HG02678 (cell line): Measurements from ENCODE around the gene CCDC74A.
"Not testable (repeated sequence)": the region's sequence is repeated elsewhere in the genome, so short reads cannot be mapped to it uniquely, and the experiment has no call there.

Experiments used
- ATAC-seq: cut with Tn5 transposase; IDR thresholded peaks from one replicate; pipeline ENCODE4 v1.9.1; 2021; ENCODE audit warnings: mild to moderate bottlenecking, moderate library complexity; ENCODE audit not compliant: unreplicated experiment

Gene CCDC74A

DNA sequence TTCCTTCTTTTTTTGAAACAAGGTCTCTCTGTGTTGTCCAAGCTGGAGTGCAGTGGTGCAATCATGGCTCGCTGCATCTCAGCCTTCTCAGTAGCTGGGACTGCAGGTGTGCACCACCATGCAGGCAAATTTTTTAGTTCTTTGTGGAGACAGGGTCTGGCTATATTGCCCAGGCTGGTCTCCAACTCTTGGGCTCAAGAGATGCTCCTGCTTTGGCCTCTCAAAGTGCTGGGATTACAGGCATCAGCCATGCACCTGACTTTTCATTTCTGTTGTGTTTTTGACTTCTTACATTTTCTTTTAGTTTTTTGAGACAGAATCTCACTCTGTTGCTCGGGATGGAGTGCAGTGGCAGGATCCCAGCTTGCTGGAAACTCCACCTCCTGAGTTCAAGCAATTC, 2.4 kb upstream of the CCDC74A start:
- ATAC-seq: not testable (repeated sequence)

DNA sequence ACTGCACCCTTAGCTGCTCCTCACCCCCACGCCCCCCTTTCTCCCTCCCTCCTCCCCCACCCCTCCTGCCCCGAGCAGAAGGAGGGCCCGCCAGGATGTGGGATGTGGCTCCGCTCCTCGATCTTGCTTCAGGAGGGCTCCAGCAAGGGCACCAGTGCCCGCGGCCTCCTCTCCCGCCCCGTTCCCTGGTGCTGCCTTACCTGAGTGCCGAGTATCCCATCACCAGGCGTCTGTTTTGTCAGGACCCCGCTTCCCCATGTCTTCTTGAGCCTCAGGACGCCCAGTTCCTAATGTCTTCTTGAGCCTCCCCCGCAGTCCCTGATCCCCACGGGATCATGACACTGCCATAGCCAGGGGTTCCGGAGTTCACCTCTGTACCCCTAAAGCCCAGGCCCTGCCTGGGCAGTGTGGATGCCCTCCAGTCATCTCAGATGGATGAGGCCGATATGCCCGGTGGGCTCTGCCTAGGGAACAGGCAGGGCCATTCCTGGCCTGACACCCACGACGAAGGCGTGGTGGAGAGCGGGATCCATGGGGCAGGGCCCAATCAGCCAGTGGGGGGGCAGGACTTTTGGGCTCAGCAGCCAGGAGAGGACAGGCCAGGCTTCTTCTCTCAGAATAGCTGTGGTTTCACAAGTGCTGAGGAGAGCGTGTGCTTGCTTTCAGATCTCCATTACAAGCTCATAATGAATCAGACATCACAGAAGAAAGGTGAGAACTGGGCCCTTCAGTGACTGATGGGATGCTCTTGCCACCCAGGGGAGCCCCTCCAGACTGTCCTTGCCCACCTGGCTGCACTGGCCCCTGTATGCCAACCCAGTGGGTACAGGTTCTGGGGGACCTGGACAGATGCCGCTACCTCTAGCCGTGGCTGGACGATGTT, 1.5 kb downstream of the CCDC74A start:
- peak; percentile 50 for ATAC-seq

DNA sequence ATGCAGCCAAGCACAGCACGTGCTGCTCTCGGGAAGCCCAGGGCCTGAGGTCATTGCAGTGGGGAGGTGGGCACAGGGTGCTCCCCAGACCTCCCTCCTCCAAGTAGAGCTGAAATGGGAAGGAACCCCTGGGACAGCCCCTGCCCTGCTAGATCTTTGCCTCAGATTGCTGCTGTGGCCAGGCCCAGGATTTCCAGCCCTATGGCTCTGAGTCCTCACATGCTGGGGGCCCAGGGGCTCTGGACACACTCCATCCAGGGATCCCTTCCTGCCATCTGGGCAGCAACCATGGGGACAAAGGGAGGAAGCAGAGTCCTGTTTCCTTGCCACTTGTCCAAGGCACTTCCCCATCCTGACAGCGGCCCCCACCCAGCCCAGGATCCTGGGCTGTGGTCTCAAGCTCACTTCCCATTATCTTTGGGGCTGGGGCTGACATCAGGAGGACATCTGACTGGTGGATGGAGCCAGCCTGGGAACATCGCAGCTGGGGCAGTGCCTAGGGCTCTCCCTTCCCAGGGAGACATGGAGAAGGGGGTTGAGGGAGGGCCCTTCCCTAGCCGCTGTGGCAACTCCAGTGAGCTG, 2.3 kb downstream of the CCDC74A start:
- not testable (repeated sequence) for ATAC-seq

DNA sequence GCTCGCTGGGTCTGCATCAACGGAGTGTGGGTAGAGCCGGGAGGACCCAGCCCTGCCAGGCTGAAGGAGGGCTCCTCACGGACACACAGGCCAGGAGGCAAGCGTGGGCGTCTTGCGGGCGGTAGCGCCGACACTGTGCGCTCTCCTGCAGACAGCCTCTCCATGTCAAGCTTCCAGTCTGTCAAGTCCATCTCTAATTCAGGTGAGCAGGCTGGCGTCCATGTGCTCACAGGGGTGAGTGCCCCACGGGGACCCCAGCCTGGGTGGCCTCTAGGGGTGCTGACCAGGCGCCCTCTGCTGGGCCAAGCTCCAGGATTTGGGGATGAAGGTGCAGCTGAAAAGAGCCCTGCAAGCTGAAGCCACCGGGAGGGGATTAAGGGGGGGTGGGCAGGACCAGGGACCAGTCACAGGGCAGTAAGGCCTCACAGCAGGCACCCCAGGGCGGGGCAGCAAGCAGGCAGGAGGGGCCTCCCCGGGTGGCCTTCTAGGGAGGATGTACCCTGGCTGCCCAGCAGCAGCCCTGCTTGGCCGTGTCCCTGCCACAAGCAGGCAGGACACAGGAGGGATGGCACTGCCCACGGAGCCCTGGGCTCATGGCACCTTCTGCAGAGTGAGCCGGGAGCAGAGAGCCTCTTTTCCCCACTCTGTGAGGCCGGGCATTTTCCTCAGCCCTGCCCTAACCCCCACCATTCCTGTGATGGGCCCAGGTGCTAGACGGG, 3.1 kb downstream of the CCDC74A start:
- ATAC-seq: not testable (repeated sequence)

DNA sequence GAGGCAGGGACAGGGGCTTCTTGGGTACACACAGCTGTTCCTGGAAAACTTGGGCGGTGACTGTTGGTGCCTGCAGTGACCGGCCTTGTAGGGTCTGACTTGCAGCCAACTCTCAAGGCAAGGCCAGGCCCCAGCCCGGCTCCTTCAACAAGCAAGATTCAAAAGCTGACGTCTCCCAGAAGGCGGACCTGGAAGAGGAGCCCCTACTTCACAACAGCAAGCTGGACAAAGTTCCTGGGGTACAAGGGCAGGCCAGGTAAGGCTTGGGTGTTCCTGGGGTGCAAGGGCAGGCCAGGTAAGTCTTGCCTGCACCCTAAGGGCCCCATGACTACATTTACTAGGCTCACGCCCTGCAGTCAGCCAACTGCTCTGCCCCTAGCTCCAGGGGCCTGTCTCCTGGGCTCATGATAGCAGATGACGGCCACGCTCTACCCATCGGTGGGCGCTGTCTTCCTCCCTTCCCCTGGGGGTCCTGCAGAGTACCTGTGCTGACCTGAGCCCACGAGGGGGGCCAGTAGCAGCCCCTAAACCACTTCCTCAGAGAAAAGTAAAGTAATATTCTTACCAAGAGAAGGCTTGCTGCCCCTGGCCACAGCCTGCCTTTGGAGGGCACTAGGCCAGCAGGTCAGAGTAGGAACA, 4.0 kb downstream of the CCDC74A start:
- ATAC-seq: not testable (repeated sequence)

DNA sequence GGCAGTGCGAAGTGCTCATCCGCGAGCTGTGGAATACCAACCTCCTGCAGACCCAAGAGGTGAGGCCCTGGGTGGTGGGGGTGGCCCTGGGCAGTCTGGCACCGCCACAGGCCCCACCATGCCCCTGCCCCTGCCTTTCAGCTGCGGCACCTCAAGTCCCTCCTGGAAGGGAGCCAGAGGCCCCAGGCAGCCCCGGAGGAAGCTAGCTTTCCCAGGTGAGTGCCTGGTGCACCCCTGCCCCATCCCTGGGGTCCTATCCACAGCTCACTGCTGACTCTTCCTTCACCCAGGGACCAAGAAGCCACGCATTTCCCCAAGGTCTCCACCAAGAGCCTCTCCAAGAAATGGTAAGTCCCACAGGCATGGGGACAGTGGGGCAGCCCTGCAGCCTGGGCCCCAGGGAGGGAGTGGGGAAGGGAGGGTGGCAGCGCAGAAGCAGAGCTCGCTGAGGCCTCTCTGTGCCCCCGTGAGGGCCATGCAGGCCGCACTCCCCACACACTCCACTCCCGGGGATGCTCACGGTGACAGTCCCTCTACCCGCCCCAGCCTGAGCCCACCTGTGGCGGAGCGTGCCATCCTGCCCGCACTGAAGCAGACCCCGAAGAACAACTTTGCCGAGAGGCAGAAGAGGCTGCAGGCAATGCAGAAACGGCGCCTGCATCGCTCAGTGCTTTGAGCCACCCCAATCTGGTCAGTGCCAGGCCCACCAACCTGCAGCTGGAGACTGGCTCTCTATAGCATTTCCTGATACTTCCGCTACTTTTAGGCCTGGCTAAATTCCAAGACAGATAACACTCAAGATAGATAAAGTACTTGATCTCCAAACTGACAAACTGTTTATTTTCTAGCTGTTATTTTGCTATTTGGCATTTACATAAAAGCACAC, 5.3 kb downstream of the CCDC74A start:
- not testable (repeated sequence) for ATAC-seq

DNA sequence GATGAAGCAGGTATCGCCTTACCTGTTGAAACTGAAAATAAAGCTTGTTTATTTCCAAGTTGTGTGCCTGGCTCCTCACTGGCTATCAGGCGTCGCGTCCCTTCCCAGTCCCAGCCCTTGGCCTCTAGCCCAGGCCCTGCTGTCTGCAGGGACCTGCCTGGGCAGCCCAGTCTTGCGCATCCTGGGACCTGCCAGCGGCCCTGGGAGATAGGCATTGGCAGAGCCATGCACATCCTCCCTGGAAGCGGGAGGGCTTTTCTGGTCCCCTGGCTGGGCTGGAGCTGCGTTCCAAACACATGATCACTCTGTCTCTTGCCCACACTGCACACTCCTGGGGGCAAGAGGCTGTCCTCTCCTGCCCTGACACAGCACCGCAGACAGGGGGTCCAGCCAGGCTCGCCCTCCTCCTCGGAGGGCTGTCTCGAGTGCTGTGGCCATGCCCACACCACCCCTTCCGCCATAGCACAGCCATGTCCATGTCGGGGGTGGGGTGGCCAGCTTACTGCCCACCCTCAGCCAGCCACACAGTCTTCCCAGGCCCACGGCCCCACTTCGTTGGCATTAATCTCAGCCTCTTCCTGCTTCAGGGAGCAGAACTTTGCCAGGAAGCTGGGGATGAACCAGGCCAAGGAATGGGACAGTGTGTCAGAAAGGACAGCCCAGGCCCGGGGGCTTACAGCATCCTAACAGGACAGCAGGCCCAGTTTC, 6.1 kb downstream of the CCDC74A start:
- not testable (repeated sequence) for ATAC-seq

DNA sequence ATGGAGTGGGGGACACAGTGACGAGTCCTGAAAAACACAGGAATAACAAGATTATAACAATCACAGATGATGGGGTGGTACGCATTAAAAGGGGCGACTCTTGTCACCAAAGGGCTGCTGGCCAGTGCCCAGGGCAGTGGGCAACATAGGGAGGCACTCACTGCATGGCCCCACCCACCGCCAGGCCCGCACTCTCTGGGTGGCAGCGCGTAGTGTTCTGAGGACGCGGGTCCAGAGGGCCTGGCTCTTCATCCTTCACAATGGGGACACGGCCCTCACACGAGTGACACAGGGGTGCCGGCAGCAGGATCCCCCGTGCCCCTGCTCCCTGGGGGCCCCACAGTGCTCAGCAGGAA, 6.6 kb downstream of the CCDC74A start:
- ATAC-seq: not testable (repeated sequence)

DNA sequence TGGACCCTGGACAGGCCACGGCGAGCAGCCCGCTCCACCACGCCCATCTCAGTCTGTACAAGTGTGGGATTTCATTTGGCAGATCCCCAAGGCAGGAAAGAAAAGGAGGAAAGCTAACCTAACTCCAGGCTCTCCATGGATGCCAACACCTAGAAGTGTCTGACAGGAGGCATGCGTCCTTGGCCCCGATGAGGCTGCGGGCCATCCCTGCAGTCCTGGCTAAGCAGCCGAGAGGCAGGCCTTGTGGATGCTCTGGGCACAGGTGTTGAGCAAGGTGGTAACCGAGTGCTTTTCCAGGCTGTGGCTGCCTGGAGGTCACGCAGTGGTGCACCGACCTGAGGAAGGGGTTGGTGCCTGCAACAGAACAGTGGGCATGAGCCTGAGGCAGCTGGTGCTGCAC, 7.3 kb downstream of the CCDC74A start:
- ATAC-seq: not testable (repeated sequence)

DNA sequence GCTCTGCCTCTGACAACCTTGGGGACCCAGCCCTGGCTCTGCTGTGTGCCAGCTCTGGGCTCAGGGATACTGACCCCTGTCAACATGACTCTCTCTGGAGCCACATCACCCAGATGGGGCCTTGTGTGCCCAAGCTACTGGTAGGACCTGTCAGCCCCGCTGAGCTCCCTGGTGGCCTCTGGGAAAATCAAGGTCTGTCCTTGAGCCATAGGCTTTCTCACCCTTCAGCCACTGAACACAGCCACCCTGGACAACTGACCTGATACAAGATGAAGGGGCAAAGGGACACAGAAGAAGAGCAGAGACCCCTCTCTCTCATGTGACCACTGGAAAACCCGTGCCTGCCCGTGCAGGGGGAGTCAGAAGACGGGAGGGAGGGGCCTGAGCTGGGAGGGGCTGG, 7.8 kb downstream of the CCDC74A start:
- ATAC-seq: no peak

DNA sequence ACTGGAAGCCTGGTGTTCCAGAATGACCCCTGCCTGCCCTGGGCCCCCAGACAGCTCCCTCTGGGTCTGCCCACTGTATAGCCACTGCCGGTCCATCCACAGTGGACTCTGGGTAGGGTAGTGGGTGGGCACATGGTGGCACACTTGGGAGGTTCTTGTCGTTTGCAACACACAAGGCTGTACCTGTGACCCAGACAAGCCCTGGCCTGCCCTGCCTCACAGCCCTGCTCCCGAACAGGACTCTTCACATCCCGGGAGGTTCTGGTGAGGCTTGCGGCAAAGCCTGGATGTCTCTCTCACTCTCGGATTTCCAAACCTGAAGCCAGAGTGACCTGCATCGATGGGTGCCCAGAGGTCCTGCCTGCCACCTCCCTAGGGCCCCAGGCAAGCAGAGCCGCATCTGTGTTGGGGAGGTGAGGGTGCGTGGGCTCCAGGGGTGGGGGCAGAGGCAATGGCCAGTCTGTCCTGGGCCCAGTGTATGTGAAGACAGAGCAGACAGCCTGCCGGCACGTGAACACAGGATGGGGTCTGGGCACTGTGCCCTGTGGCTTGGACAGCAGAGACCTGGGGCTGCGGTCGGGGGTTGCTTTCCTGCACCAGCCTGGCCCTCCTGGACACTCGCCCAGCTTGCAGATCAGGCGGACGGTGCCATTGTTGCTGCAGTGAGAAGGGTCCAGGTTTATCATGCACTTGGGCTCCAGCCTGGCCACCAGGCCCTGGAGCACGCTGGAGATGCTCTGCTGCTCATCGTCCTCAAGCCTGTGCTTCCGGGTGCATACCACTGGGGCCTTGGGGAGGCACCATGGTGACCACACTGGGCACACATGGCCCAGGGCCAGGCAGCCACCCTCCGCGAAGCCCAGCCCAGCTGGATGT, 8.5 kb downstream of the CCDC74A start:
- not testable (repeated sequence) for ATAC-seq

DNA sequence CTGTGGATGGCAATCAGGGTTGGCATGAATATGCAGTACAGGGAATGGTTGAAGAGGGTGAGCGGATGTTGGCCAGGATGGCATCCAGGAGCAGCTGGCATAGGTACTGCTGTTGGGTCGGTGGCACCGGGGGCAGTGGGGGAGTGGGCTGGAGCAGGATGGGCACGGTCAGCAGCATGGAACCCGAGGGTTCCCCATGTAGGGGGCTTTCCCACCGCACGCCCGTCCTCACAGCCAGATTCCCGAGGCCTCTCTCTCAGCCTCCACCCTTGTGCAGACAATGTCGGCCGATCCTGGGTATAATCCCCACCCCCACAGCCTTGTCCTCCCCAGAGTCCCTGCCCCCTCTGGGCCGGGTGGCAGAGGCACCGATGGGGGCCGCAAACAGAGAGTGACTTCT, 9.2 kb downstream of the CCDC74A start:
- not testable (repeated sequence) for ATAC-seq

DNA sequence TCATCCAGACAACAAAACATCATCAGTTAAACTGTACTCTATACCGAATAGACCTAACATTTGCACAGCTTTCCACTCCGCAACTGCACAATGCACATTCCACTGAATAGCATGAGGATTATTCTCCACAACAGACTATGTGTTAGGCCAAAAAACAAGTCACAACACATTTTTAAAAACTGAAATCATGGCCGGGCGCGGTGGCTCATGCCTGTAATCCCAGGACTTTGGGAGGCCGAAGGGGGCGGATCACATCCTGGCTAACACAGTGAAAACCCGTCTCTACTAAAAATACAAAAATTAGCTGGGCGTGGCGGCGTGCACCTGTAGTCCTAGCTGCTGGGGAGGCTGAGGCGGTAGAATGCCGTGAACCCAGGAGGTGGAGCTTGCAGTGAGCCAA, 11.2 kb downstream of the CCDC74A start:
- ATAC-seq: not testable (repeated sequence)

DNA sequence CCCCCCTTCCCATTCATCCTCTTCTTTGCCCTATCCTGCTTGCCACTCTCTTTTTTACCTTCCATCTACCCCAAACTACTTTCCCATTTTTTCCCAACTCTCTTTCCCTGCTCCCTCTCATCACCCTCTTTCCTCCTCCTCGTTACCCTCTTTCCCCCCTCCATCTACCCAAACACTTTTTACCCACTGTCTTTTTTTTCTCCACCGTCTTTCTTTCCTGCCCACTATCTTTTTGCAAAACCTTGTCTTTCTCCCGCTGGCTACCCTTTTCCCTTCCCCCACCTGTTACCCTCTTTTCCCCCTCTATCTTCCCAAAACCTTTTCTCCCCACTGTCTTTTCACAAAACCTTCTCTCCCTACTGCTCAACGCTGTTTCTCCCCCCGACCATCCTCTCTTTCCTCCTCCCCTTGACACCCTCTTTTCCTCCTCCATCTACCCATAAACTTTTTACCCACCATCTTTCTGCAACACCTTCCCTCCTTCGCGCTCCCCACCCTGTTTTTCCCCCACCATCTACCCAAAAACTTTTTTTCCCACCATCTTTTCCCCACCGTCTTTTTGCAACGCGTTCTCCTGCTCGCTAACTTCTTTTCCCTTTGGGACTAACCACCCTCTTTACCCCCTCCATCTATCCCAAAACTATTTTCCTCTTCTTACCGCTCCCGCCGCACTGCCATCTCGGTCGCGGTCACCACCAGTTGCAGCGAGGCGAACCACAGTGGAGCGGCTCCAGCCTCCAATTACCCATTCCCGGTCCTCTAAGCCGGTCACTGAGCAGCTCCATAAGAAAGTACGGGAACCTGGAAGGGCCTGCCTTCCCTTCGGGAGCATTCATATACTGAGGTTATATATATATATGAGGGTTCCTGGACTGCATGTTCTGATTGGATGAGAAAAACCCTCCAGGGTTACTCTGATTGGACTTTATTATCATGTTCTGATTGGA, 15.0 kb downstream of the CCDC74A start:
- no peak for ATAC-seq

DNA sequence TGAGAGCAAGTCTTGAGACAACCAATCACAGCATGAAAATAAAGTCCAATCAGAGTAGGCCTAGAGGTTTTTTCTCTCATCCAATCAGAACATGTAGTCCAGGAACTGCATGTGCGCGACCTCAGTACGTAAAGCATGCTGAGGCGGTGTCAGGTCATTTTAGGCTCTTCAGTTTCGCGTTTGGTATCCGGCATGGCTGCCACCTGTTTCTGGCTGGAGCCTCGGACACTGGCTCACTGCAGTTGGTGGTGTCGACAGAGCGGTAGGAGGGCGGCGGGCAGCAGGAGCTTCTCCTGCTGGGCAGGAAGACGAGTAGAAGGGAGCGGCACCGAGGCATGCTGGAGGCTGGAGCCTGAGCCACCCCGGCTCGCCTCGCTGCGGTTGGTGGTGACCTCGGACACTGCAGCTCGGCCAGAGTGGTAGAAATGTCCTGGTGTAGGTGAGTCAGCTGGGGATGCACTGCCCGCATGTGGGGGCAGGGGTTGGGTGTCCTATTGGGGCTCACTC, 15.8 kb downstream of the CCDC74A start:
- no peak for ATAC-seq

DNA sequence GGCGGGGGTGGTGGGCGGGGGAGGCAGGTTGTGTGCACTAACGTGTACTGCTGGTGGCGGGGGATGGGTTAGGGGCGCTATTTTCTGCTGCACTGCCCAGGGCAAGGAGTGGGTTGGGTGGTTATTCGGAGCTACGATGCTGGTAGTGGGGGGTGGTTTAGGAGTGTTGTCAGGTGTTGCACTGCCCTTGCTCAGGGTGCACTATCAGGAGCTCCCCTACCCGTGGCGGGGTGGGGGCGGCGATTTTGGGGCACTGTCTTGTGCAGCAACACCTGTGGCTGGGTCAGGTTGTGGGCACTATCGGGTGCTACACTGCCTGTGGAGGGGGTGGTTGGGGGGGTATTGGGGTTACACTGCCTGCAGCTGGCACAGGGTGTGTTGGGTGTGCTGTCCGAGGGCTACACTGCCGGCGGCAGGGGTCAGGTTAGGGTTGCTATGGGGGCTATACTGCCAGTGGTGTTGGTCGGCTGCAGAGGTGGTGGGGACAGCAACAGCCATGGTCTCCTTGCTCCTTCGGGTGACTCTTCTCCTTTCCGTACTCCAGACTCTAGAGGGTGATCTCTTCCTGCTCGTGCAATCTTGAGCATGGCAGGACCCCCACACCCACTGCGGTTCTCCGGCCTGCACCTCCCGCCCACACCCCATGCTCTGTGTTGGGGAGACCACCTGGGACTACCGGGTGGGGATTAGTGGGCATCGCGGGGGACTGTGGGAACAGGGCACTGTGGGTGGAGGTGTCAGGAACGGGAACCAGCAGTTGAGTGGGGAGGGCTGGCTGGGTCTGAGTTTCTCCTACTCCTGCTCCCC, 16.5 kb downstream of the CCDC74A start:
- not testable (repeated sequence) for ATAC-seq

DNA sequence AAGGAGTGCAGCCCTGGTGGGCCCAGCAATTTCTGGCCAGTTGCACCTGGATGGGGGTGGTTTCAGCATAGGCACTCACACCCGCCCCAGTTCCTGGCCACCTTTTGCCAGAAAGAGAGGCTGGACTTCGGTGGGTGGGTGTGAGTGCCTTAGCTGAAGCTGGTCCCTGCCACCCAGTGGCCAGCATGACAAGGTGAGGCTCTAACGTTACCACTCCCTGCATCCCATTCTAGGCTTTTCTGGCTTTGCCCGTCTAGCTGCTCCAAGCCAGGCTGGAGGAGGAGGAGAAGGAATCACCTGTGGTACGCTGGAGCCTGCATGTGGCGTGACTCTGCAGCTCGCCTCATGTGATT, 17.1 kb downstream of the CCDC74A start:
- not testable (repeated sequence) for ATAC-seq
